Activated CD8-positive, alpha-beta memory T cell treated with anti-CD3 and anti-CD28 coated beads, Interleukin-2, amount 10 ng/mL, durations not matched to agents 7 days and 5 days (primary cell): ENCODE data around the gene SF3B1. TPM values are rescaled to one million over a fixed set of nuclear protein-coding genes. Genes with fewer than 3 reads are reported as not detected.
"Not testable (repeated sequence)": the region's sequence is repeated elsewhere in the genome, so short reads cannot be mapped to it uniquely, and the experiment has no call there.

Experiments used
- ATAC-seq: fragments of 150-1000 bp; cut with Tn5 transposase; one replicate; pipeline ENCODE4 v1.10.0; 2021; ENCODE audit warnings: moderate library complexity
- CTCF ChIA-PET: fragments of 350-600 bp; sonication (Branson Sonifier 250); formaldehyde crosslinking; loops from one replicate; lab custom pipeline; 2021; ENCODE audit warnings: antibody characterized with exemption; lab: Charles Lee
- DNase-seq: peaks from one replicate; pipeline ENCODE4 v3.0.0-alpha.2; 2020
- H3K27ac Mint-ChIP-seq: one replicate; pipeline ENCODE4 v1.8.0; 2021; ENCODE audit warnings: mild to moderate bottlenecking, mixed read lengths
- H3K27me3 Mint-ChIP-seq: one replicate; pipeline ENCODE4 v1.8.0; 2021; ENCODE audit warnings: mixed read lengths
- H3K36me3 Mint-ChIP-seq: one replicate; pipeline ENCODE4 v1.8.0; 2021; ENCODE audit warnings: mild to moderate bottlenecking, mixed read lengths
- H3K4me1 Mint-ChIP-seq: one replicate; pipeline ENCODE4 v1.8.0; 2021; ENCODE audit warnings: mixed read lengths
- H3K4me3 Mint-ChIP-seq: one replicate; pipeline ENCODE4 v1.8.0; 2021; ENCODE audit warnings: mild to moderate bottlenecking, moderate library complexity, mixed read lengths
- H3K9me3 Mint-ChIP-seq: one replicate; pipeline ENCODE4 v1.8.0; 2022; ENCODE audit warnings: low read depth, mixed read lengths
- total RNA-seq, 2 experiments: library from RNA; stranded (reverse); gene quantifications; one replicate each; pipeline ENCODE4 v1.2.3, GENCODE V29; 2021

The SF3B1 gene
- total RNA-seq, 2 experiments from 2014 or later, result 266 to 298 TPM

DNA sequence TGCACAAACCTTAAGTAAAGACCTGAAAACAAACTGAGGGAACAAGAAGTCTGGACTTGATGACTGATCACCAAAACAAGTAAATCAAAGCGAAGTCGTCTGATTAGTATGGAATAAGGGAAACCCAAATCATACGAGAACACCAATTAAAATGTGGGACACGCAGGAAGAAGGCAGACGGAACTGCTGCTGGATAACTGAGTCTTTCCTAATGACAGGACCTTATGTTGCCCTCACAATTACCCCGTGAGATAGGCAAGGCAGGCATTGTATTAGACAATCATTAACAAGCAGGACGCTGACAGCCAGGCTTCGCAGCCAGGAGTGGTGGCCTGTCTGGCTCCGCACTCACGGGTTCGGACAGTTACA is 17.9 kb upstream of the SF3B1 start:
- CTCF ChIA-PET, result interaction anchor here (0.6 to 2.0 kb wide), 7 partner anchors 12 to 64 kb away, joined by 3 to 8 read pairs (median 4); partner anchors contain the start of gene SF3B1
- Mint-ChIP-seq H3K4me1 (peaks cover 36% of the 10 kb centered on the region), H3K36me3 (peaks cover 9% of the 10 kb centered on the region), H3K27me3 (peaks cover 3% of the 10 kb centered on the region), H3K4me3 (peak overlapping the region; percentile 94), H3K9me3 (no peaks in the 10 kb centered on the region), H3K27ac (peak overlapping the region; percentile 100)
- ATAC-seq (no peak), DNase-seq (no peak)

DNA sequence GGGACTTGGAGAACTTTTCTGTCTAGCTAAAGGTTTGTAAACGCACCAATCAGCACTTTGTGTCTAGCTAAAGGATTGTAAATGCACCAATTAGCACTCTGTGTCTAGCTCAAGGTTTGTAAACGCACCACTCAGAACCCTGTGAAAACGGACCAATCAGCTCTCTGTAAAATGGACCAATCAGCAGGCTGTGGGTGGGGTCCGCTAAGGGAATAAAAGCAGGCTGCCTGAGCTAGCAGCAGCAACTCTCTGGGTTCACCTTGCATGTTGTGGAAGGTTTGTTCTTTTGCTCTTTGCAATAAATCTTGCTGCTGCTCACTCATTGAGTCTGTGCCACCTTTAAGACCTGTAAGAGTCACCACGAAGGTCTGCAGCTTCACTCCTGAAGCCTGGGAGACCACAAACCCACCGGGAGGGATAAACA is 16.1 kb upstream of the SF3B1 start:
- not testable (repeated sequence) for H3K27ac Mint-ChIP-seq
- CTCF ChIA-PET, result interaction anchor here (0.9 to 1.8 kb wide), 4 partner anchors 8 to 26 kb away, joined by 3 to 4 read pairs (median 4); partner anchors contain the start of gene SF3B1

DNA sequence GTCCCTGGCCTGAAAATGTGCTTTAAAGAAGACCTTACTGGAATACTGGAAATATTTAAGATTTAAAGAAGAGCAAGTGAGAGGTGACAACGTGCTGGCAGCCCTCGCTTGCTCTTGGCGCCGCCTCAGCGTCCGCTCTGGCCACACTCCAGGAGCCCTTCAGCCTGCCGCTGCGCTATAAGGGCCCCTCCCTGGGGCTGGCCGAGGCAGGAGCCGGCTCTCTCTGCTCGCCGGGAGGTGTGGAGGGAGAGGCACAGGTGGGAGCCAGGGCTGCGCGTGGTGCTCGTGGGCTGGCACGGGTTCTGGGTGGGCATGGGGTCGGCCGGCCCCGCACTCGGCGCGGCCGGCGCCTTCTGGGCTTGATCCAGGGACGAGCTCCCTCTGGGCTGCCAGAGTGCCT is 15.6 kb upstream of the SF3B1 start:
- H3K27ac Mint-ChIP-seq, result no peak overlapping the region
- no peak overlapping the region for H3K4me3 Mint-ChIP-seq
- no peak for ATAC-seq
- no peaks in the 10 kb centered on the region for H3K9me3 Mint-ChIP-seq
- peaks cover 3% of the 10 kb centered on the region for H3K27me3 Mint-ChIP-seq
- peaks cover 3% of the 10 kb centered on the region for H3K36me3 Mint-ChIP-seq
- peaks cover 23% of the 10 kb centered on the region for H3K4me1 Mint-ChIP-seq
- no peak for DNase-seq
- CTCF ChIA-PET, result interaction anchor here (1.1 to 1.8 kb wide), 2 partner anchors 11 to 15 kb away, joined by 4 read pairs; partner anchors contain the start of gene SF3B1

More for the DNA sequence above, 16.1 kb upstream of the SF3B1 start:
- not testable (repeated sequence) for H3K9me3 Mint-ChIP-seq, ATAC-seq, H3K36me3 Mint-ChIP-seq, DNase-seq, H3K27me3 Mint-ChIP-seq, H3K4me3 Mint-ChIP-seq
- peaks cover 28% of the 10 kb centered on the region for H3K4me1 Mint-ChIP-seq

DNA sequence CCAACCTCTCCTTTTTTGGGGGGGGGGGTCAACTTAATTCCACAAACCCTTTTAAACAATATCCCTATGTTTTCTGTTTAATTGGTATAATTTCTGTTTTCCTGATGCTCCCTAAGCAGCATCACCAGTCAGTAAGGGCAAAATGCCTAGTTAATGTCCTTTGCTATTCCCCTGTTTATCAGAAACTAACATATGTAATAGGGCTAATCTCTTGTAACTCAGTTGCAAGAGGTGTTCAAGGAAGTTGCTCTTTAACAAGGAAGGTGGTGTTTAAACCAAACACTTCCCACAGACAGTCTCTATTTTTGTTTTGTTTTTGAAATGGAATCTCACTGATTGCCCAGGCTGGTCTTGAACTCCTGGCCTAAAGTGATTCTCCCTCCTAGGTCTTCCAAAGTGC is 12.0 kb upstream of the SF3B1 start:
- DNase-seq, result no peak
- Mint-ChIP-seq H3K9me3 (no peaks in the 10 kb centered on the region), H3K27me3 (peaks cover 3% of the 10 kb centered on the region), H3K27ac (no peak overlapping the region), H3K4me1 (peaks cover 9% of the 10 kb centered on the region), H3K36me3 (no peaks in the 10 kb centered on the region), H3K4me3 (no peak overlapping the region)
- CTCF ChIA-PET, result no interaction called here
- no peak for ATAC-seq

DNA sequence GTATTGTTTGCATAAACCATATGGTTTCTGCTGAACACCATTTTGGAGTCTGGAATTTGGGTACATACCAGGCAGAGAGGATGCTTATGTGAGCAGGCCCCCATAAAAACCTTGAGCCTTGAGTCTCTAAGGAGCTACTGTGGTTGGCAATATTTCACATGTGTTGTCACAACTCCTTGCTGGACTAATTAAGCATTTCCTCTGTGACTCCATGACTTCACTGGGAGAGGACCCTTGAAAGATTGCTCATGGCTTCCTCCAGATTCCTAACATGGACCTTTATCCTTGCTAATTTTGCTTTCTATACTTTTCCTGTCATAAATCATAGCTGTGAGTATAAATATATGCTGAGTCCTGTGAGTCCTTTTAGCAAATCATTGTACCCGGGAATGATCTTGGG is 10.9 kb upstream of the SF3B1 start:
- Mint-ChIP-seq H3K9me3 (no peaks in the 10 kb centered on the region), H3K4me1 (peaks cover 3% of the 10 kb centered on the region), H3K27me3 (peaks cover 3% of the 10 kb centered on the region), H3K4me3 (no peak overlapping the region), H3K36me3 (no peaks in the 10 kb centered on the region), H3K27ac (no peak overlapping the region)
- no peak for DNase-seq
- no peak for ATAC-seq
- CTCF ChIA-PET, result no interaction called here

DNA sequence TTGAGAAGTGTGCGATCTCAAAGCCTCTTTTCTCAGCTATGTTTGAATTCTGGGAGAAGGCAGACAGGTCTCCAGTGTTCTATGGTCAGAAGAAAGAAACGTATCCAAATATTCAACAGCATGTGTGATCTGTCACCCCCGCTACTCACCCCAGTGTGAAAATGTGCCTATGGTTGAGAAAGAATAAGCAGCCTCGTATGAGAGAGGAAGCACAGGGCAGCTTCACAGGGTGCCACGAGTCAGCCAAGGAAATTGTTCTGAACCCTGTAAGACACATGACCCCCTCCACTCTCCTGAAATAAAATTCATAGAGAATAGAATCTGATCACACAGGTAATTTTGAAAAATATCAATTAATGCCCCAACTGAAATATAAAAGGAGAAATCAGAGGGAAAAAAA is 8.0 kb upstream of the SF3B1 start:
- H3K27ac Mint-ChIP-seq, result no peak overlapping the region
- no peaks in the 10 kb centered on the region for H3K9me3 Mint-ChIP-seq
- H3K4me1 Mint-ChIP-seq, result peaks cover 3% of the 10 kb centered on the region
- ATAC-seq, result no peak
- CTCF ChIA-PET, result interaction anchor here (1.7 kb wide), 1 partner anchor 9 kb away, joined by 4 read pairs; no protein-coding TSS in a partner anchor
- H3K27me3 Mint-ChIP-seq, result peaks cover under 1% of the 10 kb centered on the region
- DNase-seq, result no peak
- H3K36me3 Mint-ChIP-seq, result no peaks in the 10 kb centered on the region
- H3K4me3 Mint-ChIP-seq, result no peak overlapping the region

DNA sequence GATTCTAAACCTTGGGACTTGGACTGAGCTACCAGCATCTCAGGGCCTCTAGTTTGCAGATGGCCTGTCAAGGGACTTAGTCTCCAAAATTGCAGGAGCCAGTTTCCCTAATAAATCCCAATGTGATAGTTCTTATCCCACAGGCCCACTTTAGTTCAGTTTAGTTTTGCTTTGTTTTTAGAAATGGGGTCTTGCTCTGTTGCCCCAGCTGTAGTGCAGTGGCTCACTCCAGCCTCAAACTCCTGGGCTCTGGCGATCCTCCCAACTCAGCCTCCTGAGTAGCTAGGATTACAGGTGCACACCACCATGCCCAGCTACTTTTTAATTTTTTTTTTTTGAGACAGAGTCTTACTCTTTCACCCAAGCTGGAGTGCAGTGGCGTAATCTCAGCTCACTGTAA is 2.6 kb upstream of the SF3B1 start:
- H3K4me1 Mint-ChIP-seq, result peaks cover 19% of the 10 kb centered on the region
- peaks cover 5% of the 10 kb centered on the region for H3K36me3 Mint-ChIP-seq
- H3K4me3 Mint-ChIP-seq, result no peak overlapping the region
- CTCF ChIA-PET, result interaction anchor here (1.7 kb wide), 1 partner anchor 16 kb away, joined by 6 read pairs; the partner anchor contains the start of gene COQ10B
- no peaks in the 10 kb centered on the region for H3K9me3 Mint-ChIP-seq
- DNase-seq (no peak), ATAC-seq (no peak)
- no peaks in the 10 kb centered on the region for H3K27me3 Mint-ChIP-seq
- no peak overlapping the region for H3K27ac Mint-ChIP-seq

DNA sequence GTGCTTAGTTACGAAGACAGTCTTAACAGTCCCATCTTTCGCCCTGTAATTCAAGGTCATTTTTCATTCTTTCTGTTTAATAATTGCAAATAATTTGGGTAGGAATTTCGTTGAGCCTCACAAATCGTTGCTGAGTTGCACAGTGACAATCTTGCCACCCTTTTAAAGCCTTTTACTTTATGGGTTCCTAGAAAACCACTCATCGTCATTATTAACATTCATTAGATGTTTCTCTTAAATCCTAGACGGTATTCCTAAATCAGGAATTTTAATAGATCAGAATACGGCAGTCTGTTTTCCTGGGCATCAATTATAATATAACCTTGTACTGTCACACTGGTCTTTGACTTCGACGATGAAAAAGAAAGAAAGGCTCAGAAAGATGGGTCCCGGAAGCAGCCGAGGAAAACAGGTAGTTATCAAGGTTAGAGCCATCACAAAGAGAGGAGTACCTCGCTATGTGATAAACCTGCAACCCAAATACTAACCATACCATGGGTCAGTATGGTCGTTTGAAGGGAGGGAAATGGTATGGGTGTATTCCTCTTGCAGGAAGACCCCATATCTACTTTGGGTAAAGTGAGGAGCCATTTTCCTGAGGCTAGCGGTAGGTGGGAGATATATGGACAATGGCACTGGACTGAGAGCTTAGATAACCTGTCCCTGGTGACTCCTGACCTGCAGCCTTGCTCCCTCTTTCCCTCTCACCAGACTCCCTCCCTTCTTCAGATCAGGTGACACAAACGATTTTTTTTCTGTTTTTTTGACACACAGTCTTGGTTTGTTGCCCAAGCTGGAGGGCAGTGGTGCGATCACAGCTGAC is 981 bp upstream of the SF3B1 start:
- Mint-ChIP-seq H3K4me3 (peak overlapping the region; percentile 82), H3K36me3 (peaks cover 11% of the 10 kb centered on the region), H3K27me3 (no peaks in the 10 kb centered on the region), H3K4me1 (peaks cover 32% of the 10 kb centered on the region), H3K27ac (peak overlapping the region; percentile 99), H3K9me3 (no peaks in the 10 kb centered on the region)
- ATAC-seq (no peak), DNase-seq (no peak)
- CTCF ChIA-PET, result interaction anchor here (1.0 to 1.8 kb wide), 6 partner anchors 11 to 63 kb away, joined by 3 to 8 read pairs (median 5); partner anchors contain the start of genes COQ10B and HSPD1

DNA sequence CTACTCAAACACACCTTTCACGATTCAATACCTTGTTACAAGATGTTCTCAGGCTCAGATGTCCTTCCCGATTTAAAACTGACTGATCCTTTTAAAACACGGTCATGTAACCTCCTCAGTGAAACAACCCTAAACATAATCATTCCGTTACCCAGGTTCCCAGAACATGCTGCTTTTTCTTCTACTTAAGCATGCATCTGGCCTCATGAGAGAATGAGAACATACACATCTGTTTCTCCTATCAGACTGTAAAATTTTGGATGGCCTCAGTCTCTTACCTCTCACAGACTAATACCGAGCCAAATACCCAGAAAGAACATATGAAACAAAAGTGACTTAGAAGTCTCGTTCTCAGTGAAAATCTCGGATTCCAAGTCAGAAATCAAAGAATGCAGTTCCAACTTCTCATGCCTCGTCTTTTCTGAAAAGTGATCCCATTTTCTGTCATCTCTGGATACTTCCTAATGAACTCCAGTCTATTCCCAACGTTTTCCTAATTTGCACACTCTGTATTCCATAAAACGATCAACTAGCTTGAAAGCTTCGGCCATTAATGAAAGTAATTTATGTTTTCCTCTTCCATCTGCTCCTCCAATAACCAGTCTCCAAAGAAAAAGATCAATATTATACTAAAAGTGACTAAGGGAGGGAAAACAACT is 919 bp downstream of the SF3B1 start:
- Mint-ChIP-seq H3K9me3 (no peaks in the 10 kb centered on the region), H3K36me3 (peaks cover 22% of the 10 kb centered on the region), H3K4me1 (peaks cover 51% of the 10 kb centered on the region), H3K4me3 (peak overlapping the region; percentile 82), H3K27me3 (no peaks in the 10 kb centered on the region), H3K27ac (peak overlapping the region; percentile 99)
- CTCF ChIA-PET, result interaction anchor here (1.3 to 2.9 kb wide), 4 partner anchors 19 to 464 kb away, joined by 3 to 8 read pairs (median 6); partner anchors contain the start of gene COQ10B
- DNase-seq (no peak), ATAC-seq (no peak)

DNA sequence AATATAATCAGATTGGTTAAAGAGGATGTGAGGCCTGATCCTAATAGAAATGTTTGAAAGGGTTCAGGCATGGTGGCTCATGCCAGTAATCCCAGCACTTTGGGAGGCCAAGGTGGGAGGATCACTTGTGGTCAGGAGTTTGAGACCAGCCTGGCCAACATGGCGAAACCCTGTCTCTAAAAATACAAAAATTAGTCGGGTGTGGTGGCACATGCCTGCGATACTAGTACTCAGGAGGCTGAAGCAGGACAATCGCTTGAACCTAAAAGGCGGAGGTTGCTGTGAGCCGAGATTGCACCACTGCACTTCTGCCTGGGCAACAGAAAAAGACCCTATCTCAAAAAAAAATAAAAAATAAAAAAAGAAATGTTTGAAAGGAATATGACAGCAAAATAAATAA is 2.3 kb downstream of the SF3B1 start:
- H3K27ac Mint-ChIP-seq, result peak overlapping the region; percentile 38
- DNase-seq, result not testable (repeated sequence)
- H3K4me3 Mint-ChIP-seq, result peak overlapping the region; percentile 82

DNA sequence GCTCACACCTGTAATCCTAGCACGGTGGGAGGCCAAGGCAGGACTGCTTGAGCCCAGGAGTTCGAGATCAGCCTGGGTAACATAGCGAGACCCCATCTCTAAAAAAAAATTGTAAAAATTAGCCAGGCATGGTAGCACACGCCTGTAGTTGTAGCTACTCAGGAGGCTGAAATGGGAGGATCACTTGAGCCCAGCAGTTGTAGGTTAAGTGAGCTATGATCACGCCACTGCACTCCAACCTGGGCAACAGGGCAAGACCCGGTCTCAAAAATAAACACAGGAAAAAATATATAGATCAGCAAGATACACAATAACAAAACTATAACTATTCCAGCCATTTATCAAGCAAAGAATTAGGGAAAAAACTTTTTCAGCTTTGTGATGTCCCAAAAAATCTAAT is 3.0 kb downstream of the SF3B1 start:
- Mint-ChIP-seq H3K4me1 (peaks cover 61% of the 10 kb centered on the region), H3K27me3 (no peaks in the 10 kb centered on the region), H3K36me3 (peaks cover 27% of the 10 kb centered on the region), H3K4me3 (peak overlapping the region; percentile 65), H3K9me3 (no peaks in the 10 kb centered on the region), H3K27ac (peak overlapping the region; percentile 71)
- CTCF ChIA-PET, result interaction anchor here (2.9 kb wide), 1 partner anchor 21 kb away, joined by 8 read pairs; the partner anchor contains the start of gene COQ10B
- DNase-seq, result no peak
- ATAC-seq, result no peak

More for the DNA sequence above, 2.3 kb downstream of the SF3B1 start:
- CTCF ChIA-PET, result interaction anchor here (0.7 to 2.9 kb wide), 4 partner anchors 8 to 462 kb away, joined by 3 to 8 read pairs (median 4); partner anchors contain the start of genes COQ10B, HSPD1 and HSPE1
- H3K27me3 Mint-ChIP-seq, H3K9me3 Mint-ChIP-seq, ATAC-seq: not testable (repeated sequence)
- peaks cover 26% of the 10 kb centered on the region for H3K36me3 Mint-ChIP-seq
- H3K4me1 Mint-ChIP-seq, result peaks cover 56% of the 10 kb centered on the region

DNA sequence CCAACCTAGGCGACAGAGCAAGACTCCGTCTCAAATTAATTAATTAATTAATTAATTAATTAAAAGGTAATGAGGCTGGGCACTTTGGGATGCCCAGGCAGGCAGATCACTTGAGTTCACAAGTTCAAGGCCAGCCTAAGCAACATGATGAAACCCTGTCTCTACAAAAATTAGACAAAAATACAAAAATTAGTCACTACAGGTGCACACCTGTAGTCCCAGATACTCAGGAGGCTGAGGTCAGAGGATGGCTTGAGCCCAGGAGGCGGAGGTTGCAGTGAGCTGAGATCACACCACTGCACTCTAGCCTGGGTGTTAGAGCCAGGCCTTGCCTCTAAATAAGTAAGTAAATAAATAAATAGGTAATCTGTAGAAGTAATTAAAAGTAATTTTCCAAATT is 6.8 kb downstream of the SF3B1 start:
- Mint-ChIP-seq H3K4me3 (no peak overlapping the region), H3K9me3 (no peaks in the 10 kb centered on the region), H3K27me3 (no peaks in the 10 kb centered on the region), H3K4me1 (peaks cover 74% of the 10 kb centered on the region), H3K27ac (no peak overlapping the region), H3K36me3 (peaks cover 33% of the 10 kb centered on the region)
- ATAC-seq (no peak), DNase-seq (no peak)
- CTCF ChIA-PET, result no interaction called here
